ENCODE data around the gene SPRY1.

- TF ChIP-seq, protein P1, sequence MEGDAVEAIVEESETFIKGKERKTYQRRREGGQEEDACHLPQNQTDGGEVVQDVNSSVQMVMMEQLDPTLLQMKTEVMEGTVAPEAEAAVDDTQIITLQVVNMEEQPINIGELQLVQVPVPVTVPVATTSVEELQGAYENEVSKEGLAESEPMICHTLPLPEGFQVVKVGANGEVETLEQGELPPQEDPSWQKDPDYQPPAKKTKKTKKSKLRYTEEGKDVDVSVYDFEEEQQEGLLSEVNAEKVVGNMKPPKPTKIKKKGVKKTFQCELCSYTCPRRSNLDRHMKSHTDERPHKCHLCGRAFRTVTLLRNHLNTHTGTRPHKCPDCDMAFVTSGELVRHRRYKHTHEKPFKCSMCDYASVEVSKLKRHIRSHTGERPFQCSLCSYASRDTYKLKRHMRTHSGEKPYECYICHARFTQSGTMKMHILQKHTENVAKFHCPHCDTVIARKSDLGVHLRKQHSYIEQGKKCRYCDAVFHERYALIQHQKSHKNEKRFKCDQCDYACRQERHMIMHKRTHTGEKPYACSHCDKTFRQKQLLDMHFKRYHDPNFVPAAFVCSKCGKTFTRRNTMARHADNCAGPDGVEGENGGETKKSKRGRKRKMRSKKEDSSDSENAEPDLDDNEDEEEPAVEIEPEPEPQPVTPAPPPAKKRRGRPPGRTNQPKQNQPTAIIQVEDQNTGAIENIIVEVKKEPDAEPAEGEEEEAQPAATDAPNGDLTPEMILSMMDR (IDR thresholded peaks at IDR 0.05), result no peak
- TF ChIP-seq POLR2A (IDR thresholded peaks at IDR 0.05), result no peak
- no peak for TF ChIP-seq POLR2AphosphoS5 (IDR thresholded peaks at IDR 0.05)
Measured at GRCh38 chr4:123446865-123447474, 50.4 kb downstream of the SPRY1 start.
